Mesendoderm (in vitro differentiated cells): ENCODE measurements around the gene VSIG10L2.

ENCODE experiments used
- DNase-seq: peaks from one replicate; pipeline ENCODE4 v3.0.0; 2013
- H2AK5ac ChIP-seq: 2 replicates; pipeline ENCODE4 v1.6.1; 2013; ENCODE audit warnings: low read length, inconsistent platforms
- H2BK120ac ChIP-seq: 2 replicates; pipeline ENCODE4 v1.6.1; 2013; ENCODE audit warnings: low read depth, mild to moderate bottlenecking, low read length, moderate library complexity, mixed read lengths
- H2BK15ac ChIP-seq: replicated peaks from 2 replicates; pipeline ENCODE4 v1.6.1; 2013; ENCODE audit warnings: low read depth, mild to moderate bottlenecking, moderate library complexity
- H2BK5ac ChIP-seq: 2 replicates; pipeline ENCODE4 v1.6.1; 2013; ENCODE audit warnings: low read length, inconsistent platforms
- H3K18ac ChIP-seq: 2 replicates; pipeline ENCODE4 v1.6.1; 2013; ENCODE audit warnings: mild to moderate bottlenecking, low read length, mixed read lengths
- H3K23ac ChIP-seq: one replicate; pipeline ENCODE4 v1.6.1; 2013; ENCODE audit warnings: low read length
- H3K27ac ChIP-seq: 2 replicates; pipeline ENCODE4 v1.5.1; 2013; ENCODE audit warnings: low read depth, mild to moderate bottlenecking, inconsistent platforms, low read length, moderate library complexity
- H3K27me3 ChIP-seq: 2 replicates; pipeline ENCODE4 v1.6.1; 2013; ENCODE audit warnings: low read length, control low read depth, mild to moderate bottlenecking, inconsistent platforms; ENCODE audit not compliant: insufficient read depth, poor library complexity
- H3K36me3 ChIP-seq: 2 replicates; pipeline ENCODE4 v1.6.1; 2013; ENCODE audit warnings: low read length, inconsistent platforms; ENCODE audit not compliant: control insufficient read depth, insufficient read depth
- H3K4ac ChIP-seq: one replicate; pipeline ENCODE4 v1.6.1; 2013; ENCODE audit warnings: low read depth, mild to moderate bottlenecking, low read length, moderate library complexity
- H3K4me1 ChIP-seq: 2 replicates; pipeline ENCODE4 v1.6.1; 2013; ENCODE audit warnings: low read depth, low read length, inconsistent platforms; ENCODE audit not compliant: control insufficient read depth
- H3K4me2 ChIP-seq: 2 replicates; pipeline ENCODE4 v1.6.1; 2013; ENCODE audit warnings: low read length
- H3K4me3 ChIP-seq: 2 replicates; pipeline ENCODE4 v1.5.1; 2013; ENCODE audit warnings: mild to moderate bottlenecking, low read length
- H3K56ac ChIP-seq: one replicate; pipeline ENCODE4 v1.6.1; 2013; ENCODE audit warnings: low read length
- H3K79me1 ChIP-seq: 2 replicates; pipeline ENCODE4 v1.6.1; 2013; ENCODE audit warnings: low read length, inconsistent platforms
- H3K79me2 ChIP-seq: 2 replicates; pipeline ENCODE4 v1.6.1; 2013; ENCODE audit warnings: mild to moderate bottlenecking, low read length; ENCODE audit not compliant: control insufficient read depth, insufficient read depth
- H3K9ac ChIP-seq: 2 replicates; pipeline ENCODE4 v1.6.1; 2013; ENCODE audit warnings: low read length, inconsistent platforms
- H4K5ac ChIP-seq: one replicate; pipeline ENCODE4 v1.6.1; 2013; ENCODE audit warnings: low read length
- H4K8ac ChIP-seq: one replicate; pipeline ENCODE4 v1.6.1; 2013; ENCODE audit warnings: low read depth, mild to moderate bottlenecking, control low read depth, low read length, moderate library complexity
- WGBS: extraction: QIAGEN DNeasy Blood & Tissue Kit; methylation state at CpG from one replicate; pipeline ENCODE4 v1.1.7; 2013; ENCODE audit warnings: low lambda C conversion rate, missing lambda C conversion rate; ENCODE audit not compliant: insufficient coverage; ENCODE audit errors: extremely low coverage; 5-methylcytosine and 5-hydroxymethylcytosine counted together

VSIG10L2 gene

DNA sequence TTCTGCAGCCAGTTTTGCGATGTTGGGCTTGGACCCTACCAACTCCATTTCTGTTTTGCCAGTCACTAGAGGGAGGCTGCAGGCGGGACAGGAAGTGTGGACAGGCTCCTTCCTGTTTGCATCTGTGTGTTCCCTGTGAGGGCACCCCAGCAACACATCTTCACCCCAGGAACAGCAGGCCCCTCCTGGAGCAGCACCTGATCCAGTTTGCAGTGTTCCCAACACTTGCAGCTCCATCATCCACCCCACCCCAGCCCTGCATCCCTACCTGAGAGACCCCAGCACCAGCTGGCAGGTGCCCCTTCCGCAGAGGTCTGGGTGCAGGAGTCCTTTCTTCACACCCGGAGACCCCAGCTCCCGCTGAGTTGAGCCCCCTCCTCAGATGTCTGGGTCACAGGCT, 7.4 kb upstream of the VSIG10L2 start:
- Histone ChIP-seq H2BK120ac (no peak overlapping the region), H2BK15ac (no peak overlapping the region), H3K56ac (no peak overlapping the region), H2BK5ac (no peak overlapping the region), H3K4me3 (no peak overlapping the region), H3K4me2 (no peak overlapping the region), H3K4me1 (peaks cover 6% of the 10 kb centered on the region), H3K27ac (no peak overlapping the region), H3K18ac (no peak overlapping the region), H3K36me3 (no peaks in the 10 kb centered on the region), H3K27me3 (no peaks in the 10 kb centered on the region), H3K9ac (no peak overlapping the region), H3K23ac (no peak overlapping the region), H3K4ac (no peak overlapping the region), H3K79me1 (no peaks in the 10 kb centered on the region), H4K8ac (no peak overlapping the region), H3K79me2 (no peaks in the 10 kb centered on the region), H4K5ac (no peak overlapping the region), H2AK5ac (no peak overlapping the region)
- peak; percentile 21 for DNase-seq
- no CpG with 5 or more reads among the region's 5 CpGs for WGBS

DNA sequence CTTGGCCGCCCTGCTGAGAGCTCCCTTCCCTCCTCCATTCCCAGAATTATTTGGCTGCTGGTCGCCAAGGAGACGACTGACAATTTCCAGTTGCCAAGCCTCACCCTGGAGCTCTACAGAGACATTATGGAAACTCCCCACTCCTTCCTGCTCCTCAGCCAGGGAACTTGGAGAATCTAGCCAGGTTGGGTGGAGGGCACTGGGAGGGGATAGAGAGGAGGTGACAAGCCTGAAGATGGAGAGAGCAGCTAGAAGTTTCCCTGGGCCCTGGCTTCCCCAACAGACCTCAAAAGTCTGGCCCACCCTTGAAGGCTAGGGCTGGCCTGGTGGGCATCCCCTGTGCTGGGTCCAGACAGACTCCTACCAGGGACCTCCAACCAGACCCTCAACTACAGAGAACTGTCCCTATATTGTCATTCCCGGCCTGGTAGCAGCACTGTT, 6.7 kb upstream of the VSIG10L2 start:
- no peak overlapping the region for H4K8ac ChIP-seq
- no peak overlapping the region for H2AK5ac ChIP-seq
- H3K56ac ChIP-seq = no peak overlapping the region
- H3K79me1 ChIP-seq = no peaks in the 10 kb centered on the region
- H3K4ac ChIP-seq = no peak overlapping the region
- no peaks in the 10 kb centered on the region for H3K36me3 ChIP-seq
- peak; percentile 91 for DNase-seq
- H2BK5ac ChIP-seq = no peak overlapping the region
- H3K4me2 ChIP-seq = no peak overlapping the region
- H3K27ac ChIP-seq = no peak overlapping the region
- H4K5ac ChIP-seq = no peak overlapping the region
- H2BK120ac ChIP-seq = no peak overlapping the region
- H3K18ac ChIP-seq = no peak overlapping the region
- no peak overlapping the region for H2BK15ac ChIP-seq
- H3K79me2 ChIP-seq = no peaks in the 10 kb centered on the region
- H3K9ac ChIP-seq = no peak overlapping the region
- no CpG with 5 or more reads among the region's 4 CpGs for WGBS
- H3K4me1 ChIP-seq = peaks cover 6% of the 10 kb centered on the region
- no peaks in the 10 kb centered on the region for H3K27me3 ChIP-seq
- H3K23ac ChIP-seq = no peak overlapping the region
- H3K4me3 ChIP-seq = no peak overlapping the region

DNA sequence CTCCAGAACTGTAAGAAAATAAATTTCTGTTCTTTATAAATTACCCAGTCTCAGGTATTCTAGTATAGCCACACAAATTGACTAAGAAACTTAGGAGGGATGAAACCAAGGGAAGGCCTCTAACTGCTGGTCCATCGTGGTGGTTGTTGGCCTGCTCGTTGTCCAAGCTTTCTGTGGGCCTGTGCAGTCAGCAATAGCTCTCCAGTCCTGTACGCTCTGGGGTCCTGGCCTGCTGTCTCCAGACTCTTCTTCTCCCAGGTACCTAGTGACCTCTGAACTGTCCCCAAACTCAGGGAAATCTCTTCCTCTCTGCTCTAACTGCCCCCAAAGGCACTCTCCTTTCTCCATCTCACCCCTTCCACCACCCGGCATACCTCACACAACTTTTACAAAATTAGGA, 5.7 kb upstream of the VSIG10L2 start:
- Histone ChIP-seq H3K4me3 (no peak overlapping the region), H3K36me3 (no peaks in the 10 kb centered on the region), H2AK5ac (no peak overlapping the region), H3K79me1 (no peaks in the 10 kb centered on the region), H3K27ac (no peak overlapping the region), H3K9ac (no peak overlapping the region), H4K8ac (no peak overlapping the region), H4K5ac (no peak overlapping the region), H3K27me3 (no peaks in the 10 kb centered on the region), H3K4me2 (no peak overlapping the region), H3K23ac (no peak overlapping the region), H3K56ac (no peak overlapping the region), H3K79me2 (no peaks in the 10 kb centered on the region), H2BK15ac (no peak overlapping the region), H3K18ac (no peak overlapping the region), H2BK5ac (no peak overlapping the region), H3K4me1 (peaks cover 6% of the 10 kb centered on the region), H3K4ac (no peak overlapping the region), H2BK120ac (no peak overlapping the region)
- WGBS = no CpG with 5 or more reads among the region's 4 CpGs
- DNase-seq = no peak

DNA sequence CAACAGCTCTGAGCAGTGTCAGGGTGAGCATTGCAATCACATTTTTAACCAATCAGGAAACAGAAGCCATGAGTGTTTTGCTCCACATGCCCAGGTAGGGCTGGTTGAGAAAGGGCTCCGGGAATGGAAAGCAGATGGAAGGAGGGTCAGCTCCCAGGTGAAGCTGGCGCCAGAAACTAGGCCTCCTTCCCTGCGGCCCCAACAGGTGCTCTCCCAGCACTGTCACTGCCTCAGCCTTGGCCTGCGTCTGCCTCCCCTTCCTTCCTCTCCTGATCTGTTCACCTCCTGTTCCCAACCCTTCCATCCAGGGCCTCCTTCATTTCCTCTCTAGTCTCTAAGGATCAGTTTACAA, 4.6 kb upstream of the VSIG10L2 start:
- Histone ChIP-seq H3K9ac (no peak overlapping the region), H2BK15ac (no peak overlapping the region), H4K5ac (no peak overlapping the region), H3K4me1 (peaks cover 6% of the 10 kb centered on the region), H3K79me2 (no peaks in the 10 kb centered on the region), H2BK120ac (no peak overlapping the region), H3K56ac (no peak overlapping the region), H3K79me1 (no peaks in the 10 kb centered on the region), H3K18ac (no peak overlapping the region), H3K27me3 (no peaks in the 10 kb centered on the region), H3K36me3 (no peaks in the 10 kb centered on the region), H3K4me2 (no peak overlapping the region), H3K27ac (no peak overlapping the region), H3K23ac (no peak overlapping the region), H3K4ac (no peak overlapping the region), H2BK5ac (no peak overlapping the region), H4K8ac (no peak overlapping the region), H2AK5ac (no peak overlapping the region), H3K4me3 (no peak overlapping the region)
- no peak for DNase-seq
- no CpG with 5 or more reads among the region's 4 CpGs for WGBS

DNA sequence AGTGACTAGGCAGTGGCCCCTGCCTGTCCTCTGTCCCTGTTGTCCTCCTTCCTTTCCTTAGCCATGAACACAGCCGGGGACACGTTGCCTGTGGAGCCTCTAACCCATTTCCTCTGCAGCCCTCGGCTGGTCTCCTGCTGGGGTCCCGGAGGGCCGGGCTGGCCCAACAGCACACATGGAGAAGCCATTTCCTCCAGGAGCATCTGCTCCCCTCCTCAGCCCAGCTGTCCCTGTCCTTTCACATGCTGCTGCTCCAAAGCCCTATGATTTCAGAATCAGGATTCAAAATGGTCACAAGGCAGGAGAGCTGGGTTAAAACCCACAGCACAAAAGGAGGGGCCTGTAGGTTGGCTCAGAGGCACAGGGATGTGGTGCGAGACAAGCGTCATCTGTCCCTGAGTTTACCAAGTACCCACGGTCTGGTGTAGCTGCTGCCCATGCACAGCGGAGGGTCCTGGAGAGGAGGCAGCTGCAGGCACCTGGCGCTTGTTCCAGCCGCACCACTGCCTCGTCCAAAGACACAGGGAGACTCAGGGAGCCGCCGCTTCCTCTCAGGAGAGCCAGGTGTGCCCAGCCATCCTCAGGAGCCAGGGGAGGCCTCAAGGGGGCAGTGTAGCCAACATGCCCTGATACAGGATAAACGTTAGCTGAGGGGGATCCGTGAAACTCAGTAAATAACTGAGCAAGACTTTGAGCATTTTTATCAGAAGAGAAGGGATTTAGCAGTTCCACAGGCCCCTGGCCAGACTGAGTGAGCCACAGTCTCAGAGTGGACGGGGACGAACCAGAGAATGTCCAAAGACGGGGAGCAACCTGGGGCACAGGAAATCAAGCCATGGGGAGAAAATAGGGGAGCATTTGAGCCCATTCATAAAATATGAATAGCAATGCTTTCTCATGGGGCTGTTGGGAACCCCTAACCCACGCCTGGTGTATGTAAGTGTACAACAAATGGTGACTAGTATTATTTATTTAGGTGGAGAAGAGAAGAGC, 3.9 kb upstream of the VSIG10L2 start:
- Histone ChIP-seq H3K4me2 (no peak overlapping the region), H3K56ac (peak overlapping the region; percentile 78), H3K18ac (no peak overlapping the region), H4K5ac (no peak overlapping the region), H2BK120ac (no peak overlapping the region), H3K9ac (no peak overlapping the region), H3K4me1 (peaks cover 6% of the 10 kb centered on the region), H3K4me3 (no peak overlapping the region), H2AK5ac (no peak overlapping the region), H3K36me3 (no peaks in the 10 kb centered on the region), H3K4ac (no peak overlapping the region), H4K8ac (no peak overlapping the region), H2BK5ac (no peak overlapping the region), H3K79me2 (no peaks in the 10 kb centered on the region), H3K79me1 (no peaks in the 10 kb centered on the region), H3K23ac (no peak overlapping the region), H2BK15ac (no peak overlapping the region), H3K27ac (peak overlapping the region; percentile 21), H3K27me3 (no peaks in the 10 kb centered on the region)
- no CpG with 5 or more reads among the region's 20 CpGs for WGBS
- DNase-seq = peak; percentile 81
